Left renal cortex interstitium (tissue), 4 donors: ENCODE data around the gene XKR7. TPM values are rescaled to one million over a fixed set of nuclear protein-coding genes. Genes with fewer than 3 reads are reported as not detected.
"Not testable (repeated sequence)": the region's sequence is repeated elsewhere in the genome, so short reads cannot be mapped to it uniquely, and the experiment has no call there.

Source experiments
- DNase-seq, 4 donors: peaks; one replicate each; pipeline ENCODE4 v3.0.0-alpha.2; 2013; ENCODE audit warnings: low read depth in 4 of 4, low spot score in 2 of 4, missing footprints in 1 of 4
- polyA plus RNA-seq, 4 donors: library from polyadenylated mRNA; unstranded; fragments of 120-200 nt; gene quantifications; one replicate each; pipeline ENCODE4 v1.2.1, GENCODE V29; 2013; ENCODE audit not compliant: insufficient read length in 4 of 4

XKR7 gene
- polyA plus RNA-seq = under 1 TPM; 0.20 to 0.64 (median 0.32) TPM

- DNase-seq = no peak
Observed at GRCh38 chr20:31967830-31968249, at the start of gene XKR7. XKR7 (plus strand) TSS chr20:31968151; CDS start chr20:31968176, 25 bp downstream.

- DNase-seq = no peak
Observed at GRCh38 chr20:31918466-31919105, 49.4 kb upstream of the XKR7 start.

- no peak for DNase-seq
Observed at GRCh38 chr20:31919410-31920155, 48.4 kb upstream of the XKR7 start.

- no peak for DNase-seq
Observed at GRCh38 chr20:31920275-31920855, 47.6 kb upstream of the XKR7 start.

GRCh38 chr20:31921480-31921879 is 46.5 kb upstream of the XKR7 start:
- DNase-seq = not testable (repeated sequence)

GRCh38 chr20:31922181-31922580 is 45.8 kb upstream of the XKR7 start:
- DNase-seq = no peak

- DNase-seq = no peak
Observed at GRCh38 chr20:31922588-31922987, 45.4 kb upstream of the XKR7 start.

GRCh38 chr20:31923388-31924331 is 44.3 kb upstream of the XKR7 start:
- no peak for DNase-seq

- no peak for DNase-seq
Observed at GRCh38 chr20:31924561-31924960, 43.4 kb upstream of the XKR7 start.

GRCh38 chr20:31925631-31926030 is 42.3 kb upstream of the XKR7 start:
- no peak for DNase-seq

- DNase-seq = no peak
Observed at GRCh38 chr20:31926493-31926892, 41.5 kb upstream of the XKR7 start.

- DNase-seq = no peak
Observed at GRCh38 chr20:31927627-31928159, 40.3 kb upstream of the XKR7 start.

GRCh38 chr20:31929631-31930030 is 38.3 kb upstream of the XKR7 start:
- not testable (repeated sequence) for DNase-seq

- DNase-seq = no peak
Observed at GRCh38 chr20:31930779-31931178, 37.2 kb upstream of the XKR7 start.

- no peak for DNase-seq
Observed at GRCh38 chr20:31933698-31934097, 34.3 kb upstream of the XKR7 start.

- no peak for DNase-seq
Observed at GRCh38 chr20:31934491-31934890, 33.5 kb upstream of the XKR7 start.

- DNase-seq = no peak
Observed at GRCh38 chr20:31934968-31935764, 32.8 kb upstream of the XKR7 start.

- DNase-seq = no peak
Observed at GRCh38 chr20:31936420-31936819, 31.5 kb upstream of the XKR7 start.

- DNase-seq = no peak
Observed at GRCh38 chr20:31937820-31938219, 30.1 kb upstream of the XKR7 start.

GRCh38 chr20:31939661-31940060 is 28.3 kb upstream of the XKR7 start:
- DNase-seq = no peak
